Measurements from ENCODE around the gene FAM171A1.

Gene FAM171A1

GRCh38 chr10:15172306-15172840, 198.7 kb downstream of the FAM171A1 start:
- Histone ChIP-seq H3K27me3 (ENCODE audit: insufficient read depth, low read length) (no peaks in the 10 kb centered on the region), H3K79me2 (ENCODE audit: control insufficient read depth, insufficient read depth, low read length, unreplicated experiment) (peaks cover 7% of the 10 kb centered on the region), H3K4me3 (ENCODE audit: low read depth, low read length) (no peak overlapping the region), H3K36me3 (ENCODE audit: insufficient read depth, low read length) (no peaks in the 10 kb centered on the region), H3K27ac (ENCODE audit: low read depth, low read length) (no peak overlapping the region), H2AFZ (ENCODE audit: low read length, unreplicated experiment) (no peak overlapping the region), H3K4me1 (ENCODE audit: control insufficient read depth, insufficient read depth, low read length, unreplicated experiment) (peaks cover 12% of the 10 kb centered on the region)

DNA sequence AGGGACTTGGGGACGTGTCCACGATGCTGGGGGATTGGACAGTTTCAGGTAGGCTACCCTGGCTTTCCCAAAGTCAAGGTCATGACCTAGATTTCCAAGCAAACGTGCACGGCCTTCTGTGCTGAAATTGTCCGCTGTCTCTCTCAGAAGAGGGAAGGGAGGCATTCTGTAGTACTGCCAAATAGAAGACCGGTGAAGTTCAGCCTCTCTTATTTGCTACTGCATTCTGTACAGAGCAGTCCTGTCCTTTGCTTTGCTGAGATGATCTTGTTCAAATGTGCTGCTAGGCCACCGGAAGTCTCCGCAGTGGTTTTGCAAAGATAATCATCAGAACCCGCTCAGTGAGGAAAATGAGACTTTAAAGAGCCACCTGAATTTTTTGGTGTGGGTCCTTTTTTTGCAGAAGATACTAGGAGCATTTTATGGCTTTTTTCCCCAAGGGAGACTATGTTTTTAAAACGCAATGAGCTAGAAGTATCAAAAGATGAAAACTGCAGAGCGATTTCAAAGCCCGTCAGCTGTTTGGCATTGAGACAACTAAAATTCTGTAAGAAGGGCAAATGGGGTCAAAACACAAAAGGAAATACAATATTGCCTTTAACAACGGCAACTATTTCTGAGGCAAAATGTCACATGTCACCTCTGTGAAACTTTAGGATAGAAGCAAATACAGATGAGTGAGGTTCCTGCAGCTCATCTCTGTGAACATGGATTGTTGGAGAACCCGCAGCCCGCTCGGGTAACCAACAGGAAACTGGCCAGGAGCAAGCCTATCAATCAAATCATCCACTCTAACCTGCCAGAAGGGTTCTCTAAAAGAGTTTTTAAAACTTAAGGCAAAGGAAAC, 201.3 kb downstream of the FAM171A1 start:
- no peak overlapping the region for H3K27ac ChIP-seq (ENCODE audit: low read depth, low read length)
- H3K36me3 ChIP-seq (ENCODE audit: insufficient read depth, low read length) = no peaks in the 10 kb centered on the region
- H3K4me3 ChIP-seq (ENCODE audit: low read depth, low read length) = peak overlapping the region; percentile 60; the same call in 1 of the 2 replicates
- peak overlapping the region; percentile 77 for H2AFZ ChIP-seq (ENCODE audit: low read length, unreplicated experiment)
- H3K4me1 ChIP-seq (ENCODE audit: control insufficient read depth, insufficient read depth, low read length, unreplicated experiment) = peaks cover 24% of the 10 kb centered on the region
- peaks cover 32% of the 10 kb centered on the region for H3K79me2 ChIP-seq (ENCODE audit: control insufficient read depth, insufficient read depth, low read length, unreplicated experiment)
- no peaks in the 10 kb centered on the region for H3K27me3 ChIP-seq (ENCODE audit: insufficient read depth, low read length)

DNA sequence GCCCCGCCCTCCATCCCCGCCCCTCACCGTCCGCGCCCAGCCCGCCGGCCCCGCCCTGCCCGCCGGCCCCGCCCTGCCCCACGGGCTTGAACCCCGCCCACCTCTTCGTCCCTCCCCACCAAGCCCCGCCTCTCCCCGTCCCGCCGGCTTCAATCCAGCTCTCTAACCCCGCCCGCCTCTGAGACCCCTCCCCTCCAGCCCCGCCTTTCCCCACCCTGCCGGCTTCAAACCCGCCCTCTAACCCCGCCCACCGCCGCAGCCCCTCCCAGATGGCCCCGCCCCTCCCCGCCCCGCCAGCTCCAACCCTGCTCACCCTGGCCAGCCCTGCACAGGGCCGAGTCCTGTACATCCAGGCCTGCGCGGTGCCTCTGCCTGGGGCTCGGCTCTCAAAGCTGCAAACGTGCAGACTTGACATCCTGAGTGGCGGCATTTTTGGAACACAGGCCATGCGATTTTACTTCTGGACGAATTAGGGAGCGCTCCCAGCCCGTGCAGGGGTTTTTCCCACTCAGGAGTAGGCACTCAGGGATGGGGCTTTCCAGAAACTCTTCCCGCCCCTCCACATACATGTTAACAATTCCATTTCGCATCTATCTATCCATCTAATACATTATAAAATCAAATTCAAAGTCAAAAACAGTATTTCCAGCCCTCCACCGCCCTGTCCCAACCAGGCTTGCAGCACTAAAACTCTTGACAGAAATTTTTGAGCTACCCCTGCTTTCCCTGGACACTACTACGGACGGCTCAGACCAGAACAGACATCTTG, 202.1 kb downstream of the FAM171A1 start:
- Histone ChIP-seq H3K27ac (ENCODE audit: low read depth, low read length) (no peak overlapping the region), H3K27me3 (ENCODE audit: insufficient read depth, low read length) (no peaks in the 10 kb centered on the region), H3K4me3 (ENCODE audit: low read depth, low read length) (peak overlapping the region; percentile 60), H3K36me3 (ENCODE audit: insufficient read depth, low read length) (no peaks in the 10 kb centered on the region), H2AFZ (ENCODE audit: low read length, unreplicated experiment) (peak overlapping the region; percentile 77), H3K4me1 (ENCODE audit: control insufficient read depth, insufficient read depth, low read length, unreplicated experiment) (peaks cover 24% of the 10 kb centered on the region), H3K79me2 (ENCODE audit: control insufficient read depth, insufficient read depth, low read length, unreplicated experiment) (peaks cover 40% of the 10 kb centered on the region)

DNA sequence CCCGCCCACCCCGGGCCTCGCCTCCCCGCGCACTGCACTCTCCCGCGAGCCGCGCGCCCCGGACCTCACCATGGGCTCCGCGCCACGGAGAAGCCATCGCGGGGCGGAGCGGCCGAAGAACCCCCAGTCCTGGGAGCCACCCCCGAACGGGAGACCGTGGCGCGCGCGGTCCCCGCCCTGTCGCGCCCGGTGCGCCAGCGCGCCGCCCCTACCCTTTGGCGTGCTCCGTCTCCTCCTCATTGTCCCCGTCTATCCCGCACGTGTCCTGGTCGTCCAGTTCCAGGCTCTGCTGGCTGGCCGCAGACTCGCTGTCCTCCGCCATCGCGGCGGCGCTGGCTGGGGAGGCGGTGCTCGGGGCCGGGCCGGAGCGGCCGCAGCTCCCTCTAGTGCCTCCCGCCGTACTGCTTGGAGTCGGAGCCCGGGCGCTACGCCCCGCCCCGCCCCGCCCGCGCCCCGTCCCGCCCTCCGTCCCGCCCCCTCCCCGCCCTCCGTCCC, 202.8 kb downstream of the FAM171A1 start, which contains the start of gene NMT2:
Gene NMT2 (minus strand): TSS at position 403 of the 495 bp plus-strand sequence. CDS start 81 bp downstream, at position 322.
- H3K4me1 ChIP-seq (ENCODE audit: control insufficient read depth, insufficient read depth, low read length, unreplicated experiment) = peaks cover 27% of the 10 kb centered on the region
- no peaks in the 10 kb centered on the region for H3K36me3 ChIP-seq (ENCODE audit: insufficient read depth, low read length)
- H3K4me3 ChIP-seq (ENCODE audit: low read depth, low read length) = peak within 1 kb of the TSS; percentile 89
- H3K79me2 ChIP-seq (ENCODE audit: control insufficient read depth, insufficient read depth, low read length, unreplicated experiment) = peaks cover 46% of the 10 kb centered on the region
- no peaks in the 10 kb centered on the region for H3K27me3 ChIP-seq (ENCODE audit: insufficient read depth, low read length)
- peak within 1 kb of the TSS; percentile 77 for H2AFZ ChIP-seq (ENCODE audit: low read length, unreplicated experiment)
- peak within 1 kb of the TSS; percentile 49 for H3K27ac ChIP-seq (ENCODE audit: low read depth, low read length)

- H2AFZ ChIP-seq (ENCODE audit: low read length, unreplicated experiment) = peak overlapping the region; percentile 36
- H3K27ac ChIP-seq (ENCODE audit: low read depth, low read length) = peak overlapping the region; percentile 45; the same call in 1 of the 2 replicates
- H3K4me3 ChIP-seq (ENCODE audit: low read depth, low read length) = peak overlapping the region; percentile 89
- H3K27me3 ChIP-seq (ENCODE audit: insufficient read depth, low read length) = no peaks in the 10 kb centered on the region
- peaks cover 27% of the 10 kb centered on the region for H3K4me1 ChIP-seq (ENCODE audit: control insufficient read depth, insufficient read depth, low read length, unreplicated experiment)
- no peaks in the 10 kb centered on the region for H3K36me3 ChIP-seq (ENCODE audit: insufficient read depth, low read length)
- peaks cover 52% of the 10 kb centered on the region for H3K79me2 ChIP-seq (ENCODE audit: control insufficient read depth, insufficient read depth, low read length, unreplicated experiment)
Measured at GRCh38 chr10:15167411-15168290, 203.4 kb downstream of the FAM171A1 start.

- Histone ChIP-seq H3K4me3 (ENCODE audit: low read depth, low read length) (peak overlapping the region; percentile 89), H3K79me2 (ENCODE audit: control insufficient read depth, insufficient read depth, low read length, unreplicated experiment) (peaks cover 61% of the 10 kb centered on the region)
Measured at GRCh38 chr10:15166325-15166724, 204.8 kb downstream of the FAM171A1 start.

GRCh38 chr10:15163253-15163828, 207.7 kb downstream of the FAM171A1 start:
- Histone ChIP-seq H2AFZ (ENCODE audit: low read length, unreplicated experiment) (no peak overlapping the region), H3K36me3 (ENCODE audit: insufficient read depth, low read length) (no peaks in the 10 kb centered on the region), H3K4me1 (ENCODE audit: control insufficient read depth, insufficient read depth, low read length, unreplicated experiment) (peaks cover 16% of the 10 kb centered on the region), H3K27me3 (ENCODE audit: insufficient read depth, low read length) (no peaks in the 10 kb centered on the region), H3K4me3 (ENCODE audit: low read depth, low read length) (no peak overlapping the region), H3K79me2 (ENCODE audit: control insufficient read depth, insufficient read depth, low read length, unreplicated experiment) (peaks cover 85% of the 10 kb centered on the region), H3K27ac (ENCODE audit: low read depth, low read length) (no peak overlapping the region)

More at GRCh38 chr10:15166325-15166724, 204.8 kb downstream of the FAM171A1 start:
- H3K27ac ChIP-seq (ENCODE audit: low read depth, low read length) = no peak overlapping the region
- H3K27me3 ChIP-seq (ENCODE audit: insufficient read depth, low read length) = no peaks in the 10 kb centered on the region
- H2AFZ ChIP-seq (ENCODE audit: low read length, unreplicated experiment) = peak overlapping the region; percentile 6
- H3K4me1 ChIP-seq (ENCODE audit: control insufficient read depth, insufficient read depth, low read length, unreplicated experiment) = peaks cover 27% of the 10 kb centered on the region
- no peaks in the 10 kb centered on the region for H3K36me3 ChIP-seq (ENCODE audit: insufficient read depth, low read length)
